K562 (cell line): ENCODE measurements around the gene PDLIM7. TPM values are rescaled to one million over a fixed set of nuclear protein-coding genes. Genes with fewer than 3 reads are reported as not detected.

ENCODE experiments used
- FOXA3 ChIP-seq, 2 experiments: fragments of 450-650 bp in 1 of 2; sonication (generic) in 1 of 2; formaldehyde crosslinking; IDR thresholded peaks in 1 of 2; conservative IDR thresholded peaks in 1 of 2; 2 replicates each; pipeline versions ENCODE4 v1.4.0 to v1.8.0; 2020 to 2022; ENCODE audit warnings: mild to moderate bottlenecking in 2 of 2, missing genetic modification reagents in 1 of 2
- NELFE ChIP-seq: IDR thresholded peaks from 2 replicates; pipeline ENCODE4 v1.6.1; 2011; ENCODE audit warnings: mild to moderate bottlenecking; ENCODE audit not compliant: insufficient read depth, insufficient read length
- NRF1 ChIP-seq, 2 experiments: fragments of 450-650 bp; IDR thresholded peaks in 1 of 2; conservative IDR thresholded peaks in 1 of 2; 2 replicates each; pipeline ENCODE4 v1.6.1; 2014; ENCODE audit warnings: mild to moderate bottlenecking in 2 of 2
- PHB2 ChIP-seq: fragments of 450-650 bp; IDR thresholded peaks from 2 replicates; pipeline ENCODE4 v1.6.1; 2017; ENCODE audit warnings: low read depth
- PTBP1 ChIP-seq: fragments of 200-400 bp; formaldehyde crosslinking; IDR thresholded peaks from 2 replicates; pipeline ENCODE4 v1.6.1; 2017; ENCODE audit warnings: low read depth, low read length
- polyA plus RNA-seq, 8 experiments: library from polyadenylated mRNA; depleted of rRNA in 4 of 8; stranded (reverse) in 5 of 8; unstranded in 3 of 8; fragments of >200 nt; fragmentation: Nextera tagmentation in 2 of 8; fragmentation: Illumina TruSeq in 1 of 8; extraction: Ambion mirVana in 2 of 8; extraction: Trizol in 1 of 8; gene quantifications; 2 replicates each; pipeline versions ENCODE4 v1.2.1 to v1.2.3, GENCODE V29; 2011 to 2014; ENCODE audit warnings: inconsistent platforms in 1 of 8, missing spikeins in 1 of 8
- total RNA-seq, 7 experiments: library from RNA; depleted of rRNA in 6 of 7; stranded (reverse); fragments of >200 nt in 6 of 7; fragmentation: Illumina TruSeq in 2 of 7; extraction: Trizol in 2 of 7; gene quantifications; 2 replicates each; pipeline versions ENCODE4 v1.2.1 to v1.2.3, GENCODE V29; 2011 to 2021; ENCODE audit warnings: low replicate concordance in 1 of 7
- TF ChIP-seq, protein P1 (sequence below): fragments of 450-650 bp; IDR thresholded peaks from 2 replicates; pipeline ENCODE4 v1.6.1; 2016; ENCODE audit warnings: mild to moderate bottlenecking, moderate library complexity
- TF ChIP-seq, protein P2 (sequence below): fragments of 450-650 bp; conservative IDR thresholded peaks from 2 replicates; pipeline ENCODE4 v1.6.1; 2016; ENCODE audit warnings: missing genetic modification characterization, low read depth, mild to moderate bottlenecking, missing compliant biosample characterization, moderate library complexity
- TF ChIP-seq, protein P3 (sequence below): fragments of 250-450 bp; sonication (Bioruptor Pico); IDR thresholded peaks from 2 replicates; pipeline ENCODE4 v1.4.0; 2020; ENCODE audit warnings: mild to moderate bottlenecking, moderate library complexity, borderline replicate concordance
- TF ChIP-seq, protein P4 (sequence below): sonication (generic); formaldehyde crosslinking; IDR thresholded peaks from 2 replicates; pipeline ENCODE4 v1.9.0; 2022; ENCODE audit warnings: mild to moderate bottlenecking, missing genetic modification reagents

The PDLIM7 gene
- total and polyA plus RNA-seq, 9 of the 15 experiments (the other 6 are each of a cell fraction or from before 2014, with no cell fraction given): 2.1 to 124 (median 32.6) TPM

DNA sequence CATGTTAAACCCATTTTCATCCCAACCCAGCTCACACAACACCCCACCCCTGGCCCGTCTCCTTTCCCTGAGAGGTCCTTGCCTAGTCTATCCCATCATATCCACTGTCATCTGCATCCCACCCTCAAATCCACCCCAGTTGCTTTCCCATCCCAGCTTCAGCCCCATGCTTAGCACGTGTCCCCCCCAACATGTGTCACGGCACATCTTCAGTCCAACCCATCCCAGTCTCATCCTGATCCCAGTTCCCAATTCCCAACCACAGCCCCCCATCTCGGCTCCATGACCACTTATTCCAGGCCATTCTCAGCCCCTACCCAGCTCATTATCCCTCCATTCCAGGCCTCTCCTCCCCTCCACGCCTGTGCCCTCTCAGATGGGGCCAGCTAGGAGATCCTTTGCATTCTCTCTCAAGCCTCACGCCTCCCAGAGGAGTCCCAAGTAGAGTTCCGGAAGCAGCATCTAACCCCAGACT lies 23.4 kb downstream of the PDLIM7 start (continued):
- TF ChIP-seq, protein P1, sequence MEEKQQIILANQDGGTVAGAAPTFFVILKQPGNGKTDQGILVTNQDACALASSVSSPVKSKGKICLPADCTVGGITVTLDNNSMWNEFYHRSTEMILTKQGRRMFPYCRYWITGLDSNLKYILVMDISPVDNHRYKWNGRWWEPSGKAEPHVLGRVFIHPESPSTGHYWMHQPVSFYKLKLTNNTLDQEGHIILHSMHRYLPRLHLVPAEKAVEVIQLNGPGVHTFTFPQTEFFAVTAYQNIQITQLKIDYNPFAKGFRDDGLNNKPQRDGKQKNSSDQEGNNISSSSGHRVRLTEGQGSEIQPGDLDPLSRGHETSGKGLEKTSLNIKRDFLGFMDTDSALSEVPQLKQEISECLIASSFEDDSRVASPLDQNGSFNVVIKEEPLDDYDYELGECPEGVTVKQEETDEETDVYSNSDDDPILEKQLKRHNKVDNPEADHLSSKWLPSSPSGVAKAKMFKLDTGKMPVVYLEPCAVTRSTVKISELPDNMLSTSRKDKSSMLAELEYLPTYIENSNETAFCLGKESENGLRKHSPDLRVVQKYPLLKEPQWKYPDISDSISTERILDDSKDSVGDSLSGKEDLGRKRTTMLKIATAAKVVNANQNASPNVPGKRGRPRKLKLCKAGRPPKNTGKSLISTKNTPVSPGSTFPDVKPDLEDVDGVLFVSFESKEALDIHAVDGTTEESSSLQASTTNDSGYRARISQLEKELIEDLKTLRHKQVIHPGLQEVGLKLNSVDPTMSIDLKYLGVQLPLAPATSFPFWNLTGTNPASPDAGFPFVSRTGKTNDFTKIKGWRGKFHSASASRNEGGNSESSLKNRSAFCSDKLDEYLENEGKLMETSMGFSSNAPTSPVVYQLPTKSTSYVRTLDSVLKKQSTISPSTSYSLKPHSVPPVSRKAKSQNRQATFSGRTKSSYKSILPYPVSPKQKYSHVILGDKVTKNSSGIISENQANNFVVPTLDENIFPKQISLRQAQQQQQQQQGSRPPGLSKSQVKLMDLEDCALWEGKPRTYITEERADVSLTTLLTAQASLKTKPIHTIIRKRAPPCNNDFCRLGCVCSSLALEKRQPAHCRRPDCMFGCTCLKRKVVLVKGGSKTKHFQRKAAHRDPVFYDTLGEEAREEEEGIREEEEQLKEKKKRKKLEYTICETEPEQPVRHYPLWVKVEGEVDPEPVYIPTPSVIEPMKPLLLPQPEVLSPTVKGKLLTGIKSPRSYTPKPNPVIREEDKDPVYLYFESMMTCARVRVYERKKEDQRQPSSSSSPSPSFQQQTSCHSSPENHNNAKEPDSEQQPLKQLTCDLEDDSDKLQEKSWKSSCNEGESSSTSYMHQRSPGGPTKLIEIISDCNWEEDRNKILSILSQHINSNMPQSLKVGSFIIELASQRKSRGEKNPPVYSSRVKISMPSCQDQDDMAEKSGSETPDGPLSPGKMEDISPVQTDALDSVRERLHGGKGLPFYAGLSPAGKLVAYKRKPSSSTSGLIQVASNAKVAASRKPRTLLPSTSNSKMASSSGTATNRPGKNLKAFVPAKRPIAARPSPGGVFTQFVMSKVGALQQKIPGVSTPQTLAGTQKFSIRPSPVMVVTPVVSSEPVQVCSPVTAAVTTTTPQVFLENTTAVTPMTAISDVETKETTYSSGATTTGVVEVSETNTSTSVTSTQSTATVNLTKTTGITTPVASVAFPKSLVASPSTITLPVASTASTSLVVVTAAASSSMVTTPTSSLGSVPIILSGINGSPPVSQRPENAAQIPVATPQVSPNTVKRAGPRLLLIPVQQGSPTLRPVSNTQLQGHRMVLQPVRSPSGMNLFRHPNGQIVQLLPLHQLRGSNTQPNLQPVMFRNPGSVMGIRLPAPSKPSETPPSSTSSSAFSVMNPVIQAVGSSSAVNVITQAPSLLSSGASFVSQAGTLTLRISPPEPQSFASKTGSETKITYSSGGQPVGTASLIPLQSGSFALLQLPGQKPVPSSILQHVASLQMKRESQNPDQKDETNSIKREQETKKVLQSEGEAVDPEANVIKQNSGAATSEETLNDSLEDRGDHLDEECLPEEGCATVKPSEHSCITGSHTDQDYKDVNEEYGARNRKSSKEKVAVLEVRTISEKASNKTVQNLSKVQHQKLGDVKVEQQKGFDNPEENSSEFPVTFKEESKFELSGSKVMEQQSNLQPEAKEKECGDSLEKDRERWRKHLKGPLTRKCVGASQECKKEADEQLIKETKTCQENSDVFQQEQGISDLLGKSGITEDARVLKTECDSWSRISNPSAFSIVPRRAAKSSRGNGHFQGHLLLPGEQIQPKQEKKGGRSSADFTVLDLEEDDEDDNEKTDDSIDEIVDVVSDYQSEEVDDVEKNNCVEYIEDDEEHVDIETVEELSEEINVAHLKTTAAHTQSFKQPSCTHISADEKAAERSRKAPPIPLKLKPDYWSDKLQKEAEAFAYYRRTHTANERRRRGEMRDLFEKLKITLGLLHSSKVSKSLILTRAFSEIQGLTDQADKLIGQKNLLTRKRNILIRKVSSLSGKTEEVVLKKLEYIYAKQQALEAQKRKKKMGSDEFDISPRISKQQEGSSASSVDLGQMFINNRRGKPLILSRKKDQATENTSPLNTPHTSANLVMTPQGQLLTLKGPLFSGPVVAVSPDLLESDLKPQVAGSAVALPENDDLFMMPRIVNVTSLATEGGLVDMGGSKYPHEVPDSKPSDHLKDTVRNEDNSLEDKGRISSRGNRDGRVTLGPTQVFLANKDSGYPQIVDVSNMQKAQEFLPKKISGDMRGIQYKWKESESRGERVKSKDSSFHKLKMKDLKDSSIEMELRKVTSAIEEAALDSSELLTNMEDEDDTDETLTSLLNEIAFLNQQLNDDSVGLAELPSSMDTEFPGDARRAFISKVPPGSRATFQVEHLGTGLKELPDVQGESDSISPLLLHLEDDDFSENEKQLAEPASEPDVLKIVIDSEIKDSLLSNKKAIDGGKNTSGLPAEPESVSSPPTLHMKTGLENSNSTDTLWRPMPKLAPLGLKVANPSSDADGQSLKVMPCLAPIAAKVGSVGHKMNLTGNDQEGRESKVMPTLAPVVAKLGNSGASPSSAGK: peak; percentile 81
- TF ChIP-seq NELFE (no peak), FOXA3 (CRISPR knock-in tag; conservative IDR thresholded peaks at IDR 0.05 in 1 of 2, IDR thresholded peaks at IDR 0.05 in 1 of 2) (no peak), NRF1 (conservative IDR thresholded peaks at IDR 0.05 in 1 of 2, IDR thresholded peaks at IDR 0.05 in 1 of 2) (no peak), PTBP1 (no peak), PHB2 (0 out of 2 replicates have a peak, but pooled peaks have one; percentile 22)
- TF ChIP-seq, protein P2, sequence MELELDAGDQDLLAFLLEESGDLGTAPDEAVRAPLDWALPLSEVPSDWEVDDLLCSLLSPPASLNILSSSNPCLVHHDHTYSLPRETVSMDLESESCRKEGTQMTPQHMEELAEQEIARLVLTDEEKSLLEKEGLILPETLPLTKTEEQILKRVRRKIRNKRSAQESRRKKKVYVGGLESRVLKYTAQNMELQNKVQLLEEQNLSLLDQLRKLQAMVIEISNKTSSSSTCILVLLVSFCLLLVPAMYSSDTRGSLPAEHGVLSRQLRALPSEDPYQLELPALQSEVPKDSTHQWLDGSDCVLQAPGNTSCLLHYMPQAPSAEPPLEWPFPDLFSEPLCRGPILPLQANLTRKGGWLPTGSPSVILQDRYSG (tag): no peak
- TF ChIP-seq, protein P3, sequence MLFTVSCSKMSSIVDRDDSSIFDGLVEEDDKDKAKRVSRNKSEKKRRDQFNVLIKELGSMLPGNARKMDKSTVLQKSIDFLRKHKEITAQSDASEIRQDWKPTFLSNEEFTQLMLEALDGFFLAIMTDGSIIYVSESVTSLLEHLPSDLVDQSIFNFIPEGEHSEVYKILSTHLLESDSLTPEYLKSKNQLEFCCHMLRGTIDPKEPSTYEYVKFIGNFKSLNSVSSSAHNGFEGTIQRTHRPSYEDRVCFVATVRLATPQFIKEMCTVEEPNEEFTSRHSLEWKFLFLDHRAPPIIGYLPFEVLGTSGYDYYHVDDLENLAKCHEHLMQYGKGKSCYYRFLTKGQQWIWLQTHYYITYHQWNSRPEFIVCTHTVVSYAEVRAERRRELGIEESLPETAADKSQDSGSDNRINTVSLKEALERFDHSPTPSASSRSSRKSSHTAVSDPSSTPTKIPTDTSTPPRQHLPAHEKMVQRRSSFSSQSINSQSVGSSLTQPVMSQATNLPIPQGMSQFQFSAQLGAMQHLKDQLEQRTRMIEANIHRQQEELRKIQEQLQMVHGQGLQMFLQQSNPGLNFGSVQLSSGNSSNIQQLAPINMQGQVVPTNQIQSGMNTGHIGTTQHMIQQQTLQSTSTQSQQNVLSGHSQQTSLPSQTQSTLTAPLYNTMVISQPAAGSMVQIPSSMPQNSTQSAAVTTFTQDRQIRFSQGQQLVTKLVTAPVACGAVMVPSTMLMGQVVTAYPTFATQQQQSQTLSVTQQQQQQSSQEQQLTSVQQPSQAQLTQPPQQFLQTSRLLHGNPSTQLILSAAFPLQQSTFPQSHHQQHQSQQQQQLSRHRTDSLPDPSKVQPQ (CRISPR knock-in tag): no peak
- TF ChIP-seq, protein P4, sequence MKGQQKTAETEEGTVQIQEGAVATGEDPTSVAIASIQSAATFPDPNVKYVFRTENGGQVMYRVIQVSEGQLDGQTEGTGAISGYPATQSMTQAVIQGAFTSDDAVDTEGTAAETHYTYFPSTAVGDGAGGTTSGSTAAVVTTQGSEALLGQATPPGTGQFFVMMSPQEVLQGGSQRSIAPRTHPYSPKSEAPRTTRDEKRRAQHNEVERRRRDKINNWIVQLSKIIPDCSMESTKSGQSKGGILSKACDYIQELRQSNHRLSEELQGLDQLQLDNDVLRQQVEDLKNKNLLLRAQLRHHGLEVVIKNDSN (CRISPR knock-in tag): no peak
